K562 (cell line): ENCODE measurements around the gene PBOV1. TPM values are rescaled to one million over a fixed set of nuclear protein-coding genes. Genes with fewer than 3 reads are reported as not detected.

Experiments used
- ATAC-seq: fragments of 200-7000 bp; cut with Tn5 transposase; 3 replicates; pipeline ENCODE4 v1.9.1; 2020; ENCODE audit warnings: moderate library complexity
- BruUV-seq: library from RNA; stranded (reverse); fragments of 400-500 nt; replicated peaks from 2 replicates; lab custom pipeline; 2021; lab: Mats Ljungman, UMichigan
- CTCF ChIA-PET: fragments of 300-600 bp; formaldehyde crosslinking; extraction: SDS; loops from one replicate; lab custom pipeline; 2021; ENCODE audit warnings: low intra/inter-chr PET ratio; lab: Yijun Ruan, JAX
- POLR2A ChIA-PET: fragments of 300-600, 350-650 bp; sonication (Branson Sonifier 250); formaldehyde crosslinking; extraction: SDS; loops from one replicate; lab custom pipeline; 2021; ENCODE audit warnings: antibody characterized with exemption, inconsistent platforms; lab: Yijun Ruan, JAX
- DNase-seq, 4 experiments: peaks; one replicate each; pipeline versions ENCODE4 v3.0.0 to v3.0.0-alpha.2; 2011 to 2018; ENCODE audit warnings: low spot score in 3 of 4, mixed read lengths in 3 of 4; ENCODE audit errors: extremely low read depth in 1 of 4
- FAIRE-seq: peaks from 2 replicates; lab custom pipeline; 2011; peaks lifted over from hg19 to GRCh38; lab: Jason Lieb, UNC
- H2AFZ ChIP-seq: 2 replicates; pipeline ENCODE4 v1.6.0; 2011; ENCODE audit warnings: low read depth, low read length, control low read depth, inconsistent platforms
- H3K27ac ChIP-seq: fragments of 200-600 bp; 3 replicates; pipeline ENCODE4 v1.8.0; 2011; ENCODE audit warnings: low read depth, mild to moderate bottlenecking, control low read depth, inconsistent platforms, low read length, moderate library complexity, mixed read lengths; ENCODE audit errors: extremely low read depth
- H3K27me3 ChIP-seq, 2 experiments: fragments of 300-600 bp in 1 of 2; 2 replicates in 1 of 2; 3 replicates in 1 of 2; pipeline versions ENCODE4 v1.6.0 to v1.8.0; 2011; ENCODE audit warnings: inconsistent platforms in 2 of 2, low read length in 2 of 2, mild to moderate bottlenecking in 1 of 2, mixed read lengths in 1 of 2, moderate library complexity in 1 of 2; ENCODE audit not compliant: control insufficient read depth in 2 of 2, insufficient read depth in 2 of 2
- H3K36me3 ChIP-seq: fragments of 300-600 bp; 3 replicates; pipeline ENCODE4 v1.8.0; 2011; ENCODE audit warnings: mild to moderate bottlenecking, low read length, inconsistent platforms; ENCODE audit not compliant: control insufficient read depth, insufficient read depth
- H3K4me1 ChIP-seq, 2 experiments: fragments of 200-600 bp in 1 of 2; replicated peaks in 1 of 2; 2 replicates in 1 of 2; 3 replicates in 1 of 2; pipeline versions ENCODE4 v1.5.1 to v1.8.0; 2011; ENCODE audit warnings: inconsistent platforms in 2 of 2, low read length in 2 of 2, mild to moderate bottlenecking in 1 of 2, mixed read lengths in 1 of 2, moderate library complexity in 1 of 2; ENCODE audit not compliant: control insufficient read depth in 2 of 2, insufficient read depth in 2 of 2
- H3K4me2 ChIP-seq: 2 replicates; pipeline ENCODE4 v1.6.1; 2011; ENCODE audit warnings: low read length, control low read depth, inconsistent platforms, mixed read lengths; ENCODE audit not compliant: insufficient read depth
- H3K4me3 ChIP-seq: fragments of 200-600 bp; sonication (generic), shearing (Covaris generic); 2 replicates; pipeline ENCODE4 v1.5.1; 2016; ENCODE audit warnings: control low read depth, inconsistent platforms
- H3K79me2 ChIP-seq: fragments of 200-600 bp; 3 replicates; pipeline ENCODE4 v1.8.0; 2011; ENCODE audit warnings: low read length, inconsistent platforms; ENCODE audit not compliant: control insufficient read depth, insufficient read depth
- H3K9ac ChIP-seq, 2 experiments: 2 replicates each; pipeline versions ENCODE4 v1.6.0 to v1.6.1; 2011; ENCODE audit warnings: low read depth in 2 of 2, low read length in 2 of 2, control low read depth in 1 of 2, inconsistent platforms in 1 of 2, mild to moderate bottlenecking in 1 of 2, mixed read lengths in 1 of 2; ENCODE audit not compliant: insufficient read depth in 1 of 2
- H3K9me1 ChIP-seq: one replicate; pipeline ENCODE4 v1.6.0; 2011; ENCODE audit warnings: inconsistent platforms, mild to moderate bottlenecking, low read length, moderate library complexity; ENCODE audit not compliant: control insufficient read depth, insufficient read depth
- H3K9me3 ChIP-seq: replicated peaks from 2 replicates; pipeline ENCODE4 v1.5.1; 2011; ENCODE audit warnings: low read depth, low read length, inconsistent platforms; ENCODE audit not compliant: control insufficient read depth, insufficient read depth
- H4K20me1 ChIP-seq: replicated peaks from 2 replicates; pipeline ENCODE4 v1.6.1; 2011; ENCODE audit warnings: low read length, inconsistent platforms, mixed read lengths; ENCODE audit not compliant: control insufficient read depth, insufficient read depth
- DPF2 ChIP-seq: fragments of 450-650 bp; IDR thresholded peaks from 2 replicates; pipeline ENCODE4 v1.6.1; 2016
- HDAC3 ChIP-seq: fragments of 450-650 bp; IDR thresholded peaks from 2 replicates; pipeline ENCODE4 v1.6.1; 2018; ENCODE audit warnings: borderline replicate concordance, mild to moderate bottlenecking, moderate library complexity; ENCODE audit not compliant: partially characterized antibody
- KDM2B ChIP-seq: fragments of 250-450 bp; sonication (Bioruptor Pico); IDR thresholded peaks from 2 replicates; pipeline ENCODE4 v1.8.0; 2021; ENCODE audit warnings: mild to moderate bottlenecking, moderate library complexity
- MITF ChIP-seq: IDR thresholded peaks from 2 replicates; pipeline ENCODE4 v1.6.1; 2014; ENCODE audit warnings: antibody characterized with exemption
- NELFE ChIP-seq: IDR thresholded peaks from 2 replicates; pipeline ENCODE4 v1.6.1; 2011; ENCODE audit warnings: mild to moderate bottlenecking; ENCODE audit not compliant: insufficient read depth, insufficient read length
- SLC30A9 ChIP-seq: fragments of 250-450 bp; sonication (Bioruptor Pico); IDR thresholded peaks from 2 replicates; pipeline ENCODE4 v1.8.0; 2022; ENCODE audit warnings: mild to moderate bottlenecking, moderate library complexity
- ZNF133 ChIP-seq: fragments of 250-450 bp; sonication (Bioruptor Pico); IDR thresholded peaks from 2 replicates; pipeline ENCODE4 v1.4.0; 2020; ENCODE audit warnings: mild to moderate bottlenecking
- ZNF699 ChIP-seq: fragments of 250-450 bp; sonication (Bioruptor Pico); IDR thresholded peaks from 2 replicates; pipeline ENCODE4 v1.8.0; 2021; ENCODE audit warnings: mild to moderate bottlenecking, moderate library complexity; ENCODE audit not compliant: insufficient replicate concordance
- WGBS: fragments of 100-300 bp; shearing (Covaris generic); methylation state at CpG from one replicate; pipeline ENCODE4 v1.1.6; 2016; ENCODE audit warnings: low coverage, mixed read lengths; ENCODE audit not compliant: insufficient coverage; ENCODE audit errors: missing lambda C conversion rate; 5-methylcytosine and 5-hydroxymethylcytosine counted together
- in situ Hi-C: fragments of 300-500 bp; cut with MboI; formaldehyde crosslinking; loops from 4 replicates; pipeline ENCODE4 v1.15.0; 2018; ENCODE audit warnings: inconsistent platforms, mixed read lengths
- intact Hi-C: fragments of 100-400 bp; cut with micrococcal nuclease; formaldehyde crosslinking; loops from 2 replicates; pipeline ENCODE4 v1.14.2; 2022
- polyA plus RNA-seq, 8 experiments: library from polyadenylated mRNA; depleted of rRNA in 4 of 8; stranded (reverse) in 5 of 8; unstranded in 3 of 8; fragments of >200 nt; fragmentation: Nextera tagmentation in 2 of 8; fragmentation: Illumina TruSeq in 1 of 8; extraction: Ambion mirVana in 2 of 8; extraction: Trizol in 1 of 8; gene quantifications; 2 replicates each; pipeline versions ENCODE4 v1.2.1 to v1.2.3, GENCODE V29; 2011 to 2014; ENCODE audit warnings: inconsistent platforms in 1 of 8, missing spikeins in 1 of 8
- total RNA-seq, 7 experiments: library from RNA; depleted of rRNA in 6 of 7; stranded (reverse); fragments of >200 nt in 6 of 7; fragmentation: Illumina TruSeq in 2 of 7; extraction: Trizol in 2 of 7; gene quantifications; 2 replicates each; pipeline versions ENCODE4 v1.2.1 to v1.2.3, GENCODE V29; 2011 to 2021; ENCODE audit warnings: low replicate concordance in 1 of 7
- TF ChIP-seq, protein P1 (sequence below), 2 experiments: fragments of 450-650 bp; formaldehyde crosslinking in 1 of 2; IDR thresholded peaks; 2 replicates each; pipeline versions ENCODE4 v1.4.0 to v1.6.1; 2014 to 2020; ENCODE audit warnings: mild to moderate bottlenecking in 2 of 2, borderline replicate concordance in 1 of 2, low read depth in 1 of 2
- TF ChIP-seq, protein P2 (sequence below): IDR thresholded peaks from 2 replicates; pipeline ENCODE4 v1.6.1; 2011; ENCODE audit not compliant: insufficient read length; ENCODE audit errors: extremely low read depth
- TF ChIP-seq, protein P3 (sequence below): fragments of 250-450 bp; sonication (Bioruptor Pico); IDR thresholded peaks from 2 replicates; pipeline ENCODE4 v1.4.0; 2020

The PBOV1 gene
- total and polyA plus RNA-seq, 9 of the 15 experiments (the other 6 are each of a cell fraction or from before 2014, with no cell fraction given) = not detected

GRCh38 chr6:138241381-138241780, 23.1 kb upstream of the PBOV1 start:
- no peak overlapping the region for H2AFZ ChIP-seq
- H3K9ac ChIP-seq = no peak overlapping the region
- no peak overlapping the region for H3K4me3 ChIP-seq
- ChIA-PET CTCF (no interaction called here), POLR2A (interaction anchor here (0.7 to 1.7 kb wide), 2 partner anchors 8 to 9 kb away, joined by 5 to 6 read pairs; no protein-coding TSS in a partner anchor)
- no peak overlapping the region for H3K27ac ChIP-seq
- H3K36me3 ChIP-seq = no peaks in the 10 kb centered on the region
- in situ Hi-C loops = no loop called here
- intact Hi-C loops = no loop called here
- H3K4me1 ChIP-seq = no peaks in the 10 kb centered on the region
- H3K4me2 ChIP-seq = no peak overlapping the region
- FAIRE-seq = no peak
- BruUV-seq = no TSS peak
- ATAC-seq = no peak
- no peaks in the 10 kb centered on the region for H3K9me3 ChIP-seq
- 0% methylated on average over 3 of the region's 3 CpGs for WGBS
- no peaks in the 10 kb centered on the region for H3K9me1 ChIP-seq
- no peak for DNase-seq
- H4K20me1 ChIP-seq = no peaks in the 10 kb centered on the region
- no peaks in the 10 kb centered on the region for H3K79me2 ChIP-seq
- peaks cover 8 to 10% of the 10 kb centered on the region in 2 experiments; a peak in 4 of 5 replicates for H3K27me3 ChIP-seq
- no peak for TF ChIP-seq ZNF699 (CRISPR knock-in tag)
- TF ChIP-seq DPF2 = no peak
- TF ChIP-seq, protein P1, sequence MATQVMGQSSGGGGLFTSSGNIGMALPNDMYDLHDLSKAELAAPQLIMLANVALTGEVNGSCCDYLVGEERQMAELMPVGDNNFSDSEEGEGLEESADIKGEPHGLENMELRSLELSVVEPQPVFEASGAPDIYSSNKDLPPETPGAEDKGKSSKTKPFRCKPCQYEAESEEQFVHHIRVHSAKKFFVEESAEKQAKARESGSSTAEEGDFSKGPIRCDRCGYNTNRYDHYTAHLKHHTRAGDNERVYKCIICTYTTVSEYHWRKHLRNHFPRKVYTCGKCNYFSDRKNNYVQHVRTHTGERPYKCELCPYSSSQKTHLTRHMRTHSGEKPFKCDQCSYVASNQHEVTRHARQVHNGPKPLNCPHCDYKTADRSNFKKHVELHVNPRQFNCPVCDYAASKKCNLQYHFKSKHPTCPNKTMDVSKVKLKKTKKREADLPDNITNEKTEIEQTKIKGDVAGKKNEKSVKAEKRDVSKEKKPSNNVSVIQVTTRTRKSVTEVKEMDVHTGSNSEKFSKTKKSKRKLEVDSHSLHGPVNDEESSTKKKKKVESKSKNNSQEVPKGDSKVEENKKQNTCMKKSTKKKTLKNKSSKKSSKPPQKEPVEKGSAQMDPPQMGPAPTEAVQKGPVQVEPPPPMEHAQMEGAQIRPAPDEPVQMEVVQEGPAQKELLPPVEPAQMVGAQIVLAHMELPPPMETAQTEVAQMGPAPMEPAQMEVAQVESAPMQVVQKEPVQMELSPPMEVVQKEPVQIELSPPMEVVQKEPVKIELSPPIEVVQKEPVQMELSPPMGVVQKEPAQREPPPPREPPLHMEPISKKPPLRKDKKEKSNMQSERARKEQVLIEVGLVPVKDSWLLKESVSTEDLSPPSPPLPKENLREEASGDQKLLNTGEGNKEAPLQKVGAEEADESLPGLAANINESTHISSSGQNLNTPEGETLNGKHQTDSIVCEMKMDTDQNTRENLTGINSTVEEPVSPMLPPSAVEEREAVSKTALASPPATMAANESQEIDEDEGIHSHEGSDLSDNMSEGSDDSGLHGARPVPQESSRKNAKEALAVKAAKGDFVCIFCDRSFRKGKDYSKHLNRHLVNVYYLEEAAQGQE (IDR thresholded peaks at IDR 0.05; ENCODE audit: borderline replicate concordance) = no peak
- TF ChIP-seq, protein P1 (CRISPR knock-in tag; IDR thresholded peaks at IDR 0.05; ENCODE audit: low read depth) = no peak
- no peak for TF ChIP-seq HDAC3
- no peak for TF ChIP-seq KDM2B
- TF ChIP-seq MITF = no peak
- TF ChIP-seq, protein P2, sequence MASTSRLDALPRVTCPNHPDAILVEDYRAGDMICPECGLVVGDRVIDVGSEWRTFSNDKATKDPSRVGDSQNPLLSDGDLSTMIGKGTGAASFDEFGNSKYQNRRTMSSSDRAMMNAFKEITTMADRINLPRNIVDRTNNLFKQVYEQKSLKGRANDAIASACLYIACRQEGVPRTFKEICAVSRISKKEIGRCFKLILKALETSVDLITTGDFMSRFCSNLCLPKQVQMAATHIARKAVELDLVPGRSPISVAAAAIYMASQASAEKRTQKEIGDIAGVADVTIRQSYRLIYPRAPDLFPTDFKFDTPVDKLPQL = no peak
- TF ChIP-seq ZNF133 (CRISPR knock-in tag) = no peak
- TF ChIP-seq SLC30A9 (CRISPR knock-in tag) = no peak
- TF ChIP-seq NELFE = no peak
- TF ChIP-seq, protein P3, sequence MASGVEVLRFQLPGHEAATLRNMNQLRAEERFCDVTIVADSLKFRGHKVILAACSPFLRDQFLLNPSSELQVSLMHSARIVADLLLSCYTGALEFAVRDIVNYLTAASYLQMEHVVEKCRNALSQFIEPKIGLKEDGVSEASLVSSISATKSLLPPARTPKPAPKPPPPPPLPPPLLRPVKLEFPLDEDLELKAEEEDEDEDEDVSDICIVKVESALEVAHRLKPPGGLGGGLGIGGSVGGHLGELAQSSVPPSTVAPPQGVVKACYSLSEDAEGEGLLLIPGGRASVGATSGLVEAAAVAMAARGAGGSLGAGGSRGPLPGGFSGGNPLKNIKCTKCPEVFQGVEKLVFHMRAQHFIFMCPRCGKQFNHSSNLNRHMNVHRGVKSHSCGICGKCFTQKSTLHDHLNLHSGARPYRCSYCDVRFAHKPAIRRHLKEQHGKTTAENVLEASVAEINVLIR (CRISPR knock-in tag) = no peak
